Hematopoietic multipotent progenitor cell treated with erythropoietin and hydrocortisone succinate and interleukin-3 and kit ligand, for 17 days (in vitro differentiated cells): ENCODE data around the gene BANP.
"Not testable (repeated sequence)": the region's sequence is repeated elsewhere in the genome, so short reads cannot be mapped to it uniquely, and the experiment has no call there.

Experiments used
- DNase-seq: peaks from one replicate; pipeline ENCODE4 v3.0.0-alpha.2; 2015; ENCODE audit warnings: low spot score

BANP gene

GRCh38 chr16:88050952-88051660 is 99.9 kb downstream of the BANP start:
- DNase-seq = no peak

DNA sequence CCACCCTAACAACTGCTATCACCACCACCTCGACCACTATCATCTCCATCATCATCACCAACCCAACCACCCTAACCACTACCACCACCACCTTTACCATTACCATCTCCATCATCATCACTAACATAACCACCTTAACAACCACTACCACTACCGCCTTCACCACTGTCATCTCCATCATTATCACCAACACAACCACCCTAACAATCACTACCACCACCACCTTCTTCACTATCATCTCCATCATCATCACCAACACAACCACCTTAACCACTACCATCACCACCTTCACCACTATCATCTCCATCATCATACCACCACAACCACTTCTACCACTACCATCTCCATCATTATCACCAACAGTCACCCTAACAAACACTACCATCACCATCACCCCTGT is 101.4 kb downstream of the BANP start:
- DNase-seq = no peak

- DNase-seq = not testable (repeated sequence)
Measured at GRCh38 chr16:88053479-88053878, 102.2 kb downstream of the BANP start.

DNA sequence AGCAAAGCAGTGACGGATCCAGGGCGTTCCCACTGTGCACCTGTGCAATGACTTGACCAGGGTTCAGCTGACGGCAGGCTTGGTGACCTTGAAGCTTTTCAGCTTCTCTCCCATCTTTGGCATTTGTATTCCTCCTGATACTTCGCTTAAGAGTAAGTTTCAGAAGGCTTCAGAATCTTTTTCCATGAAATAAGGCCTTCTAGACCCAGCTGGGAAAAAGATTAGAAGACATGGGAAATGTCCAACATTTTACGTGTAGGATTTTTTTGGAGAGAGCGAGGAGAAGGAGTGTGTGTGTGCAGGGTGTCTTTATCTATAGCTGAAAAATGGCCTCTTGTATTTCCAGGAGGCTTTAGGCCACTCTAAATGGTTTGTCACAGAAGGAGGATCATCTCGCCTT is 104.1 kb downstream of the BANP start:
- no peak for DNase-seq

GRCh38 chr16:88056212-88056611 is 105.0 kb downstream of the BANP start:
- no peak for DNase-seq

DNA sequence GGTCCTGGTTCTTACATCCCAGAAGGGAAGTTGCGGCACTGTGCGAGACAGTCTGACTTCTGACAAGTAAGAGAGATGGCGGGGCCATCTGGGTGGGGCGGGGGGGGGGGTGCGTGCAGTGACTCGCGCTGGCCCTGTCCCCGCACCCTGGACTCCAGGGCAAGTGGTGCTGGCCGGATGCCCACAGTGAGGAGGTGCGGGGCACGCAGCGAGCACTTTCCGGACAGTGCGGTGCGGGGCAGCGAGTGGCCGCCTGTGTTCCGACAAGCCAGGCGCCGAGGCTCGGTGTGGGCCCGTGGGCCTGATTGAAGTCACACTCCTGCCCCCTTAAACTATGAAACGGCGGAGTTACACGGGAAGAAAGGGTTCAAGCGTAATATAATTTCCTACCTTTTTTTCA is 106.4 kb downstream of the BANP start:
- DNase-seq = no peak

DNA sequence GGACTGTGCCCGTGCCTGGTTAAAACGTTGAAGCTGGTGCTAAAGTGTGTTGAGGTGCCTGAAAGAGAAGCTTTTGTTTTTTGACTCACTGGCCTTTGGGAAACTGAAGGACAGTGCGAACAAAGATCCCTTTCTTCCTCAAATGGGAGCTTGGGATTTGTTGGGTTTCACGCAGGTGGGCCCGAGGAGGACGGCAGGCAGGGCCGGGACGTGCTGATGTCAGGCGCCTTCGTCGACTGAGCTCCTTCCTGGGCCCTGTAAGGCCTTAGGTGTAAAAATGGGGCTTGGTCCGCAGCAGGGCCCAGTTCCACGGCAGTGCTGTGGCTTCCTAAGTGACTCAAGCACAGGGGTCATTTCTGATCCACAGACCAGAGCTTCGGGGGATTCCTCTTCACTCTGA is 106.9 kb downstream of the BANP start:
- DNase-seq = no peak

GRCh38 chr16:88058817-88059216 is 107.6 kb downstream of the BANP start:
- DNase-seq = no peak

DNA sequence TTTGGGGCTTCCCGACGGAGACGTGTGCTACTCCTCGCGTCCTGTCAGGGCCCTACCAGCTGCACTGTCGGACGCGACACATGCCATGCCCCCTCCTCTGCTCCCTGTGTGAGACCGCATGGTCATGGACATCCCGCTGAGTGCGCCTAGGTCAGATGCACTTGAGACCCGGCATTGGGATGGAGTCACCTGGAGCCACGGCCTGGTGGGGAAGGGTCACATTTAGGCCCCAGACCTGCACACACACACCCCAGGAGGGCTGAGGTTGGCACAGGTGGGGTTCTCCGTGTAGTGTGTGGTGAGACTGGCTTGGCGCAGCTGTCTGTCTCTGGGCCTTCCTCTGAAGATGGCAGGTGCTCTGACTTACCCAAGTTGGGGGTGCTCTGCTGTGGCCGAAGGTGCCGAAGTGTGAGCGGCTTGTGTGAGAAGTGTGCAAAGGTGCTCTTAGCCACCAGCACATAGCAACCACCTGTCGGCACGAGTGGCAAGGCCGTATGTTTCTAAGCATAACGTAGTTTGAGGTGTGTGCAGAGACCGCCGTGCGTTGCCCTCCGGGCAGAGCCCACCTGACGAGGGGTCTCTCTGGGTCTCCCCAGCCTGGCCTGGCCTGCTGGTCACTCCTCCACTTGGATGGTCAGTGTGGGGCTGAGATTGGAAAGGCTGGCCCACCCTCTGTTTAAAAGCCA is 108.6 kb downstream of the BANP start:
- no peak for DNase-seq

DNA sequence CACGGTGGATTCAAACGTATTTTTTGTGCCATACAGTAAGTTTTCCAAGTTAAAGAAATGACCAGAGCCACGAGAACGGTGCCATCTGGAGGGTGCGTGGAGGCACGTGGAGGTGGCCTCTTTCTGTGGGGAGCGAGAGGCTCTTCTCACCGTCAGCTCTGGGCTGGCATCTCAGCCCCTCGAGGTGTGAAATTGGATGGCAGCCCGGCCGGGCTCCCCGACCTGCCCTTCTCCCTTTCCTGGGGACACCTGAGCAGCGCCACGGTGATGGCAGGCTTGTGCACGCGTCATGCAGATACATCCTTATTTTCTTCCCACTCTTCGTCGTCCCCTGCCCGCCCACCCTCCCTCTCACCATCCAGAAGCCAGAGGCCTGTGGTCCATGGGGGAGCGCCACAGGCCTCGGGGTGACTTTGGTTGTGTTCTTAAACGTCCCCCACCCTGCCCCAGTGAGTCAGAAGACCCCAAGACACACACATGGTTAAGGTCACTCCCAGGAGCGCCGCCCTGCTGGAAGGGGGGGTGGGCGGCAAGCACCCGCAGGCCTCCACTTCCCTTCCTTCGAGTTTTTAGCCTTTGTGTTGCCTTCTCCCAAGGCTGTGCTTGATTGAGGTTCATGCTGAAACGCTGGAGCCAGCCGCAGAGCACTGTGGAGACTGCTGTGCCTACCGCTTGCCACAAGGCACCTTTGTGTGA is 109.4 kb downstream of the BANP start:
- DNase-seq = no peak

GRCh38 chr16:88061346-88062110 is 110.3 kb downstream of the BANP start:
- DNase-seq = no peak

GRCh38 chr16:88062341-88063210 is 111.3 kb downstream of the BANP start:
- DNase-seq = no peak

DNA sequence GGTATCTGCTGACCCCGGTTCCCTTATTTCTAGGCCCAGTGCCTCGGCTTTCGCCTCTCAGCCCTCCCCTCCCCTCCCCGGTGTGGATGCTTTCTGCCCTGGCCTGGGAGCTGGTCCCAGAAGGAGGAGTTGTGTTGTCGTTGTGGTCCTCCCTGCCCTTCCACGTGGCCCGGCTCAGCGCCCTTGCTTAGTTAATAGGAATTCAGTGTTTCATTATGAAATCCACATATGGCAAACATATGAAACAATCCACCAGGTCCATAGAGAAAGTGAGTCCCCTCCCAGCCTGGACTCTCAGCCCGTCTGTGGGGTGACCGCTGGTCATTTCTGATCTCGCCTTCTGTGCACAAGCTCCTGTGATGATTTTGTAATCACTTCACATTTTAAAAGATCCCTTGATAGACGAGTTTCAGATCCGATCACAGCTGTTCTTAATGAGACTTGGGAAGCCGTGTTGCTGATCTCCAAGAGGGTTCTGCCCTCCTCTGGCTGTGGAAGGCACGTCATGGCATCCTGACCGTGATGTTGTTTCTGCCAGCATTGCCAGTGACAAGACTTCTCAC is 112.1 kb downstream of the BANP start:
- DNase-seq = no peak

DNA sequence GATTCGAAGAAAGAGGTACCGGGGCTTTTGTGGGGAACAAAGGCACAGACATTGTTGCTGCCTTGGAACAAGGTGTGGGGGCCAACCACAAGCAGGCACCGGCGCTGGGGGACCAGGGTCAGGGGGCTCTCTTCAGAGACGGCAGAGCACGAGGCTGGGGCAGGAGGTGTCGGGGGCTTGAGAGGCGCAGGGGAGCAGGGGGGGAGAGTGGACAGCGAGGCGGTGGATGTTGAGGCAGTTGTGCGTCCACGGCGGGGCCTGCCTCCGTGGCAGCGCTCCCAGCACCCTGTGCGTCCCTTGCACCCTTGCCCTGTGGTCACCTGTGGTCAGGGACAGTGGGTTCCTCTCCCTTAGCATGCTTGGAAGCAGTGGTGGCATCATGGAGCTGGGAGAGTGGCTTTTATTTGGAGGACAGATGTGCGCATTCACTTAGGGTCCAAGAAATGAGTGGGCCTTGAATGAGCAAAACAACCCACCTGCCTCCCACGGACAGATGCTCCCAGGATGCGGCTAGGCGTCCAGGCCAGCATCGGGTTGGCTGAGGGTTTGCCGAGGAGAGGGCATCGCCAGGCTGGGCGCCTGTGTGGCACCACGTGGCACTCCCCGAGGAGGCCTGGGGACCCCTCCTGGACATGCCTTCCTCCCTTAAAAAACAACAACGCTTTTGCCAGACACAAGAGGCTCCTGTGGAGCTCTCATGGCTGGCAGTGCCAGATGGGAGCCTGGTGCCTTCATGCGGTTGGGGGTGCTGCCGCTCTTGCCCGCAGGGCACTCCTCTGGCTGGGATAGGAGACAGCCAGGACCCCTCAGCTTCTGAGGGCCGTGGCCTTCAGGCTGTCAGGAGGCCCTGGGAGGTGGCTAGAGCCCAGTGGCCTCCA is 113.0 kb downstream of the BANP start:
- DNase-seq = no peak

GRCh38 chr16:88064889-88065746 is 113.9 kb downstream of the BANP start:
- no peak for DNase-seq

DNA sequence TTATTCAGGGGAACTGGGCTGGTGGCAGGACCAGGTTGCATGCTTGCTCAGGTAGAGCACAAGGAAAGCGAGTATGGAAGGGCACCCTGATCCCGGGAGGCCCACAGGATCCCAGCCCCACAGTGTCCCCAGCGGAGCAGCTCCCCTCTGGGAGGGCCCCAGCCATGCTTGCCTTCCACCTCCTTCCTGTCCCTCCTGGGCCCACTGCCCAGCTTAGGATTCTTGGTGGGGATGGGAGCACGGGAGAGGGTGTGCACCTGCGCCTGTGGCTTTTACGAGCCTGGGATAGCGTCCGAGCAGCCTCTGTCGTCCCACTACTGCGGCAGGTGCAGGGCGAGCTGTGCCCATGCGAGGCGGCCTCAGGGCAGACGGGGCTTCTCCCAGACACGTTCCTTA is 114.5 kb downstream of the BANP start:
- no peak for DNase-seq

GRCh38 chr16:88066234-88066633 is 115.0 kb downstream of the BANP start:
- no peak for DNase-seq

- DNase-seq = no peak
Measured at GRCh38 chr16:88066680-88067529, 115.7 kb downstream of the BANP start.
